NK-92 (cell line): Measurements from ENCODE around the gene ETV5.
"Not testable (repeated sequence)": the region's sequence is repeated elsewhere in the genome, so short reads cannot be mapped to it uniquely, and the experiment has no call there.

Experiments
- DNase-seq: peaks from one replicate; lab custom pipeline; 2025; ENCODE audit not compliant: unreplicated experiment; lab: John Stamatoyannopoulos, UW

Gene ETV5

GRCh38 chr3:186025993-186026392 lies 82.9 kb downstream of the ETV5 start:
- DNase-seq = not testable (repeated sequence)

DNA sequence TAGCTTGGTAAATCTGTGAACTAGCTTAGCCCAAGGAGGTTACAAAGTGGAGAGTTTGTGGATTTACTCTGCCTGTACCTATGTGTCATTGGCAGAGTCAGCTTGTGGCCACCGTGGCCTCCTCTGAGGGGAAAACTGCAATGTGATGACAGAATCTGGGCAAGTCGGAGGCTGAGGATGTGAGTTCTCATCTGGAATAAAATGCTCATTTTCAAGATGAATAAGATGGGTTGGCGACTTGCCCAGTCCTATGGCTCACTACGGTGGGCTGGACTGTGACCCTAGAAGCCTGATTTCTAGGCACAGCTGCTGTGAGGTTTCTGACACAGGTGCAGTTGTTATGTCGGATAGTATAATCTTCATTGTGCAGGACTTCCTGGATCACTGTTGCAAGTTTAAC lies 83.7 kb downstream of the ETV5 start:
- DNase-seq = no peak

DNA sequence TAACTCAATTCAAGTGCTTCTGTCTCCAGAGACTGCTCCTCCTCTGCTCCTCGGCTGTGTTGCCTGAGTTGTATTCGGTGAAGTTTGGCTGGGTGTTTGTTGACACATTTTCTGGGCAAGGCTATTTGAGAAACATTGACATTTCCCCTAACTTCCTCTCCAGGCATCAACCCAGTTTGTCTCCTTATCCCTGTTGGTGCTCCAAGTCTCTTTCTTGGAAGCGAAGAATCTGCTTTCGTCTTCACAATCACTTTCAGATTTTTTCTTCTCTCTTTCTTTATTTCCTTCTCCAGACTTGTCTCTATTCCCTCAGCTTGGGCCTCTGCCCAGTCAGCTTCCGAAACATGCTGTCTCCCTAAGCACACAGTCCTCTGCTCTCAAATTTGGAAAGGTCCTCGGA lies 84.7 kb downstream of the ETV5 start:
- no peak for DNase-seq

GRCh38 chr3:186022931-186023330 lies 86.0 kb downstream of the ETV5 start:
- no peak for DNase-seq

DNA sequence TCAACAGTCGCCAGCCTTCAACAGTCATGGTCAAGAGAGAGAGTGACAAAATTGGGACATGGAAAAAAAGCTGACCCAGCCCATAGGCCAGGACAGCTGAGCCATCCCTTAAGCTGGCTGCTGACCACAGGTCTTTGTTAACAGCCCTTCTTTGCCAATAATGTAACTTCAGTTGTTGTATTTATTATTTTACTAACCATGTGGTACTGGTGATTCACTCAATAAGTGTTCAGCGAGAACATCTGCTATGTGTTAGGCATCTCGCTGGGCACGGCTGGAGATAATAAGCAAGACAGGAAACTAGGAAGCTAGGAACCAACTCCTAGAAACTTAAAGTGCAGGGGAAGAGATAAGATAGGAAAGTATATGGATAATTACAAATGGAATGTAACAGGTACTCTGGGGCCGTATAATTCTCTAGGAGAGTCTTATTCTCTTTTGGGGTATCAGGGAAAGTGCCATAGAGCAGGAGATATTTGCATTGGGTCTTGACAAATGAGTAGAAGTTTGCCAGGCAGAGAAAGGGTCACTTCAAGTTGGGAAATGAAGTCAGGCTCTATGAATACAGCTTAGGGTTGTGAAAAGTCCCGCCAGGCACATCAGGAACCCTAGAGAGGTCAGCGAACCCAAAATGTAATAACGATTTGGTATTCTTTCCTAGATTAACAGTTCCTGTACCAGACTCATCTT lies 87.1 kb downstream of the ETV5 start:
- DNase-seq = no peak

DNA sequence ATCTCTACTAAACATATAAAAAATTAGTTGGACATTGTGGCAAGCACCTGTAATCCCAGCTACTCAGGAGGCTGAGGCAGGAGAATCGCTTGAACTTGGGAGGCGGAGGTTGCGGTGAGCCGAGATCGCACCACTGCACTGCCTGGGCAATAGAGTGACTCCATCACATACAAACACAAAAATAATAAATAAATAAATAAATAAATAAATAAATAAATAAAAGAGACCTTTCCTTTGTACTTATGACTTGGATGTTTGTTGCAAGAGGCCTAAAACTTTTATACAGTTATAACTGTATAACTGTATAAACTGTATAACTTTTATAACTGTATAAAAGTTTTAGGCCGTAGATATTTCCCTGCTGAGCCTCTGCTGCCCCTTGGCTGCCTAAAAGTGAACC lies 87.6 kb downstream of the ETV5 start:
- DNase-seq = not testable (repeated sequence)

GRCh38 chr3:186019288-186019687 lies 89.6 kb downstream of the ETV5 start:
- not testable (repeated sequence) for DNase-seq

DNA sequence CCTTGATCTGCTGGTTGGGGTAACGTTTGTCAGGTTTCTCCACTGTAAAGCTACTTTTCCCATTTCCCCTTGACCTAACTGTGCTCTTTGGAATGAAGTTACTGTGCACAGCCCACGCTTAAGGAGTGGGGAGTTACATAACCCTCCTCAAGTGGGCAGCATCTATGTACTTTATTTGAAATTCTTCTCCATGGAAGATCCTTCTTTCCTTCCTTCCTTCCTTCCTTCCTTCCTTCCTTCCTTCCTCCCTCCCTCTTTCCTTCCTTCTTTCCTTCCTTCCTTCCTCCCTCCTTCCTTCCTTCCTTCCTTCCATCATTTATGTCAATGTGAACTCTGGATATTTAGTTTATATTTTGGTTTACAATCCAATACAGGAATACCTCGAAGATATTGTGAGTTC lies 94.0 kb downstream of the ETV5 start:
- no peak for DNase-seq

DNA sequence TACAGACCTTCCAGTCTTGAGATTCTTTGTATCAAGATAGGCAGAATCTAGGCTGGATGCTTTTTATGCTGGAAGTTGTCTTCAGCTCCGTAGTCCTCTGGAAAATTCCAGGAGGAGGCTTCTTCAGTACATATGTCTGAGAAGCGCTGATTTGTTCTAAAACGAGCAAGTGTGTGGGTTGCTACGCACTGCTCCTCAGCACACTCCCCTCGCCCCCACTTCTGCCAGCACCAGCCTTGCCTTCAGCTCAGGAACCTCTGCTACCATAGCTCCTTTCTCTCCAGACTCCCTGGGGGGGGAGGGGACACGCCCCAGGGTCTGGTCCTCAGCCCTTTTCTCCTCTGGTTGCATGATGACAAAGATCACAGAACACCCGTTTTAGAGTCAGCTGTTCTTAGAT lies 95.6 kb downstream of the ETV5 start:
- DNase-seq = no peak

DNA sequence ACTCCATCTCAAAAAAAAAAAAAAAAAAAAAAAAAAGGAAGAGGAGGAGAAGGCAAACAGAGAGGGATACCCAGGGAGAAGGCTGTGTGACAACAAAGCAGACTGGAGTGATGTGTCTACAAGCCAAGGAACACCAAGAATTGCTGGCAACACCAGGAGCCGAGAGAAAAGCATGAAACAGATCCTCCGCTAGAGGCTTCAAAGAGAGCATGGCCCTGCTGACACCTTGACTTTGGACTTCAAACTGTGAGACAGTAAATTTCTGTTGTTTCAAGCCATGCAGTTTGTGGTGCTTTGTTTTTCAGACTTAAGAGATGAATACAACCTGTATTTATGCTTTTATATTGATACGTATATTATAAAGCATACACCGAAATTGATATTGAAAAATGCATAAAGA lies 96.8 kb downstream of the ETV5 start:
- DNase-seq = no peak

DNA sequence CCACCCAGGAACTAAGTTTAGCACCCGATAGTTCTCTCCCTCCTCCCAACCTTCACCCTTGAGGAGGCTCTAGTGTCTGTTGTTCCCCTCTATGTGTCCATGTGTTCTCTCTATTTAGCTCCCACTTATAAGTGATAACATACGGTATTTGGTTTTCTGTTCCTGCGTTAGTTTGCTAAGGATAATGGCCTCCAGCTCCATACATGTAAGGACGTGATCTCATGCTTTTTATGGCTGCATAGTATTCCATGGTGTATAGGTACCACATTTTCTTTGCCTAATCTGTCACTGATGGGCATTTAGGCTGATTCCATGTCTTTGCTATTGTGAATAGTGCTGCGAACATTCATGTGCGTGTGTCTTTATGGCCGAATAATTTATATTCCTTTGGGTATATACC lies 104.2 kb downstream of the ETV5 start:
- DNase-seq = no peak

DNA sequence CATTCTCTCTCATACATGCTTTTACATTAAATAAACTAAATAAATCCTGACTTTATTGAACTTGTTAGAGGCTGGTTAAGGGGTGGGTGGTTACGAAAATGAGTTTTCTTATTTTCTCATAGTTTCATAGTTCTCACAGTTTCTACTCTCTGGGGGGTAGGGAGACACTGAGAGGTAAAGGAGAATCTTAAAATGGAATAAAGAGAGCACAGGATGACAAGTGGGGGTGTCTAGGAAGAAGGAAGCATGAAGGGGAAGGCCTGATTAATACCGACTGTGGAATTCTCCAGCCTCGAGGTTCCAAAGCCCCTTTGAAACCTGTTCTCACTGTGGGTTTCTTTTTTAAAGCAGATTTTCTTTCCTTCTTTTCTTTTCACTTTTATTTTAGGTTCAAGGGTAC lies 104.7 kb downstream of the ETV5 start:
- no peak for DNase-seq

DNA sequence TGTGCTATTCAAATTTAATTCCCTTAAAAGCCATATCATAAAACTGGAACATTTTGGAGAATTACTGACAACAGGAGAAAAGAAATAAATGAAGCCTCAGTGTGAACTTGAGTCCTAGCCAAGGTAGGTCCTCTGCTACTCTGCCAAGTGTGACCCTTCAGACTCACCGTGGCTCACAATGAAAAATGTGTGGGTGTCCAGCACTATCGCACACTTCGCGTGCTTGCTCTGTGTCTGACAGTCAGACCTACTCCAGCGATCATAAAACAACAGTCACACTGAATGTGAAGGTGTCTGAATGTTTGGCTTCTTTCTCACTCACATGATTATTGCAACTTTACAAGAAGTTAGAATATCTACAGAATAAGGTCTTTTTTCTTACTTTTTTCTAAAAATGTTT lies 105.3 kb downstream of the ETV5 start:
- no peak for DNase-seq

GRCh38 chr3:186002884-186003472 lies 105.9 kb downstream of the ETV5 start:
- DNase-seq = no peak

DNA sequence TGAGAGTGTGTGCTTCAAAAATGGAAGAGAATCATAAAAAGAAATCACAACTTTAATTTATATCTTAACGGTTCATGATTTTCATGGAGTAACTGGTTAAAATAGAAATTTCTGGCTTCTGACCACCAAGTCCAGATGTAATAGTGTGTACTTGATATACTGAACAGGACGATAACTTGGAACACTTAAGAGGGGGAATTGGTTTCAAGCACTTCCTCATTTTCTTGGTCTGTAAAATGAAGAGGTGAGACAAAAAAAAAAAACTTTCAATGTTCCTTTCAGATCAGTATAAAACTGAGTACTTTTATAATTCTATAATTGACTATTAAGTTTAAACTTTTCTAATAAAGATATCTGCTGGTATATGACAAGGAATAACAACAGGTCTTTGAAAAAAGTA lies 107.0 kb downstream of the ETV5 start:
- no peak for DNase-seq

DNA sequence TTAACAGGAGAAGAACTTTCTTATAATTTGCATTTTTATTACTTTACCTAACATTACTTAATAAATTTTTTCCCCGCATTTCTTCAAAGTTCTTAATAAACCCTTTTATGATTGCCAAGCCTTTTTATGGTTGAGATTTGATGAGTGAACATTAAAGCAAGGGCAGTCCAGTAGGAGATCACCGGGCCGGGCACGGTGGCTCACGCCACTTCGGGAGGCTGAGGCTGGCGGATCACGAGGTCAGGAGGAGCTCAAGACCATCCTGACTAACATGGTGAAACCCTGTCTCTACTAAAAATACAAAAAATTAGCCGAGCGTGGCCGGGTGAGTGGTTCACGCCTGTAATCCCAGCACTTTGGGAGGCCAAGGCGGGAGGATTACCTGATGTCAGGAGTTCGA lies 109.7 kb downstream of the ETV5 start:
- DNase-seq = no peak

DNA sequence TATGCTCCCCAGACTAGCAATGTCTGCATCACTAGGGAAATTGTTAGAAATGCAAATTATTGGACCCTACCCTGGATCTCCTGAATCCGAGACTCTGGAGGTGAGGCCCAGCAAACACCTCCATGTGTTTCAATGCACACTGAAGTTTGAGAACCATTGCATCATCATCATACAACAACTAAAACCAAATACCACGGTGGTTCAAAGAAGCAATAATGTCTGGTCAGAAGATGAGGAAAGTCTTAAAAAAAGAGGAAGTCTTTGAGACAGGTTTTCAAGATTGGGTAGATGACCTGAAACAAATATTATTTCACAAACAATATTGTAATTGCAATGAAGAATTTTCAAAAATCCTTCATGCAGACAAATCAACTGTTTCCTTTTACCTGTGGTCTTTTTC lies 110.8 kb downstream of the ETV5 start:
- no peak for DNase-seq

GRCh38 chr3:185997130-185997529 lies 111.8 kb downstream of the ETV5 start:
- DNase-seq = no peak
